ENCODE data around the gene SMAD4.
"Not testable (repeated sequence)": the region's sequence is repeated elsewhere in the genome, so short reads cannot be mapped to it uniquely, and the experiment has no call there.

The SMAD4 gene

GRCh38 chr18:51070545-51070944, 40.5 kb downstream of the SMAD4 start:
- DNase-seq (ENCODE audit: low read depth in 2 of 2): no peak

- DNase-seq (ENCODE audit: low read depth in 2 of 2): no peak
Measured at GRCh38 chr18:51072586-51073313, 42.7 kb downstream of the SMAD4 start.

- DNase-seq (ENCODE audit: low read depth in 2 of 2): no peak
Measured at GRCh38 chr18:51074605-51075004, 44.6 kb downstream of the SMAD4 start.

- no peak for DNase-seq (ENCODE audit: low read depth in 2 of 2)
Measured at GRCh38 chr18:51076503-51076902, 46.5 kb downstream of the SMAD4 start.

- DNase-seq (ENCODE audit: low read depth in 2 of 2): no peak
Measured at GRCh38 chr18:51077217-51077616, 47.2 kb downstream of the SMAD4 start.

GRCh38 chr18:51078026-51078425, 48.0 kb downstream of the SMAD4 start:
- DNase-seq (ENCODE audit: low read depth in 2 of 2): no peak

GRCh38 chr18:51082571-51083267, 52.7 kb downstream of the SMAD4 start:
- DNase-seq (ENCODE audit: low read depth in 2 of 2): no peak

- DNase-seq (ENCODE audit: low read depth in 2 of 2): no peak
Measured at GRCh38 chr18:51083398-51083797, 53.4 kb downstream of the SMAD4 start.

GRCh38 chr18:51088410-51088809, 58.4 kb downstream of the SMAD4 start:
- DNase-seq (ENCODE audit: low read depth in 2 of 2): no peak

- no peak for DNase-seq (ENCODE audit: low read depth in 2 of 2)
Measured at GRCh38 chr18:51089691-51090090, 59.7 kb downstream of the SMAD4 start.

- DNase-seq (ENCODE audit: low read depth in 2 of 2): no peak
Measured at GRCh38 chr18:51091270-51091669, 61.3 kb downstream of the SMAD4 start.

GRCh38 chr18:51092117-51092516, 62.1 kb downstream of the SMAD4 start:
- no peak for DNase-seq (ENCODE audit: low read depth in 2 of 2)

- DNase-seq (ENCODE audit: low read depth in 2 of 2): not testable (repeated sequence)
Measured at GRCh38 chr18:51092967-51093366, 63.0 kb downstream of the SMAD4 start.

GRCh38 chr18:51097021-51097822, 67.2 kb downstream of the SMAD4 start:
- DNase-seq (ENCODE audit: low read depth in 2 of 2): no peak

- no peak for DNase-seq (ENCODE audit: low read depth in 2 of 2)
Measured at GRCh38 chr18:51098082-51098481, 68.1 kb downstream of the SMAD4 start.

GRCh38 chr18:51098513-51098912, 68.5 kb downstream of the SMAD4 start:
- no peak for DNase-seq (ENCODE audit: low read depth in 2 of 2)

GRCh38 chr18:51100385-51101120, 70.5 kb downstream of the SMAD4 start:
- DNase-seq (ENCODE audit: low read depth in 2 of 2): no peak

- no peak for DNase-seq (ENCODE audit: low read depth in 2 of 2)
Measured at GRCh38 chr18:51107082-51107481, 77.1 kb downstream of the SMAD4 start.

GRCh38 chr18:51107598-51108305, 77.7 kb downstream of the SMAD4 start:
- DNase-seq (ENCODE audit: low read depth in 2 of 2): no peak

- no peak for DNase-seq (ENCODE audit: low read depth in 2 of 2)
Measured at GRCh38 chr18:51108330-51108729, 78.3 kb downstream of the SMAD4 start.

All from stimulated activated CD4-positive, alpha-beta T cell treated with anti-CD3 and anti-CD28 coated beads, Interleukin-1b, Interleukin-23, amount 100 ng/mL, for 1 hour (primary cell).